Measurements from ENCODE around the gene MYT1. TPM values are rescaled to one million over a fixed set of nuclear protein-coding genes. Genes with fewer than 3 reads are reported as not detected.

The MYT1 gene
- total RNA-seq, 1 donor from 2014 or later, result 3.3 TPM

DNA sequence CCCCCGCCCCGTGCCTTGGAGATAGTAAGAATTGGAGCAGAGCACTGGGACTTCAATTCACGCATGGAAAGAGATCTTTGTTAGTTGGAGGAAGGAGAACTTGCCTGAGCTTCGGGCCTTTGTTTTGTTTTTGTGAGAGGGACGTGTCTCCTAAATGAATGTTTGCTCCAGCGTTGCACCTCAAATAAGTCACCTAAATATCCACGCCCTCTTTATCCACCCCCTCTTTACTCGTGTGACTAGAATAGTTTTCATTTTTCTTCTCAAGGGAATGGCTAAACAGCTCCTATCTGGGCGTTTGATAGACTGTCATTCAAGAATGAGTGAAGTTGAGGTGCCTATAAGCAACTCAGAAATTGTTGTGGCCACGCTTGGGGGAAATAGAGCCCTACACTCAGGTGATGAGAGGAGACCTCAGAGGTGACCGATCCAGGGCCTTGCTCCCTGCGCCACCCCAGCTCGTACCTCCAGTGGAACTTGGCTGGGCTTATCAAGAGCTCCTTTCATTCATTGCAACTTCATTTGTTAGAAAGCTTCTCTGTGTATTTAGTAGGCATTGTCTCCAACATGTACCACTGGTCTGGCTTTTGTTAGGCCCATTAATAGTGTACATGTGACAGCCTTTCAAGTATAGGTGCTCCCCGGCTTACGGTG, 92.2 kb downstream of the MYT1 start:
- Mint-ChIP-seq H3K9me3 (no peaks in the 10 kb centered on the region), H3K4me1 (peaks cover 60% of the 10 kb centered on the region), H3K36me3 (ENCODE audit: low read depth) (peaks cover 17% of the 10 kb centered on the region), H3K4me3 (peak overlapping the region; percentile 94), H3K27me3 (peaks cover 2% of the 10 kb centered on the region), H3K27ac (peak overlapping the region; percentile 95)
- CTCF ChIA-PET, result no interaction called here
- intact Hi-C loops (cut with micrococcal nuclease), result no loop called here
- POLR2A ChIA-PET, result interaction anchor here (1.0 kb wide), 2 partner anchors 14 to 736 kb away, joined by 3 to 5 read pairs; partner anchors contain the start of gene PPDPF
- TF ChIP-seq, protein P1, sequence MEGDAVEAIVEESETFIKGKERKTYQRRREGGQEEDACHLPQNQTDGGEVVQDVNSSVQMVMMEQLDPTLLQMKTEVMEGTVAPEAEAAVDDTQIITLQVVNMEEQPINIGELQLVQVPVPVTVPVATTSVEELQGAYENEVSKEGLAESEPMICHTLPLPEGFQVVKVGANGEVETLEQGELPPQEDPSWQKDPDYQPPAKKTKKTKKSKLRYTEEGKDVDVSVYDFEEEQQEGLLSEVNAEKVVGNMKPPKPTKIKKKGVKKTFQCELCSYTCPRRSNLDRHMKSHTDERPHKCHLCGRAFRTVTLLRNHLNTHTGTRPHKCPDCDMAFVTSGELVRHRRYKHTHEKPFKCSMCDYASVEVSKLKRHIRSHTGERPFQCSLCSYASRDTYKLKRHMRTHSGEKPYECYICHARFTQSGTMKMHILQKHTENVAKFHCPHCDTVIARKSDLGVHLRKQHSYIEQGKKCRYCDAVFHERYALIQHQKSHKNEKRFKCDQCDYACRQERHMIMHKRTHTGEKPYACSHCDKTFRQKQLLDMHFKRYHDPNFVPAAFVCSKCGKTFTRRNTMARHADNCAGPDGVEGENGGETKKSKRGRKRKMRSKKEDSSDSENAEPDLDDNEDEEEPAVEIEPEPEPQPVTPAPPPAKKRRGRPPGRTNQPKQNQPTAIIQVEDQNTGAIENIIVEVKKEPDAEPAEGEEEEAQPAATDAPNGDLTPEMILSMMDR (IDR thresholded peaks at IDR 0.05), result no peak
- no peak for DNase-seq
- ATAC-seq (ENCODE audit: low read depth), result no peak

DNA sequence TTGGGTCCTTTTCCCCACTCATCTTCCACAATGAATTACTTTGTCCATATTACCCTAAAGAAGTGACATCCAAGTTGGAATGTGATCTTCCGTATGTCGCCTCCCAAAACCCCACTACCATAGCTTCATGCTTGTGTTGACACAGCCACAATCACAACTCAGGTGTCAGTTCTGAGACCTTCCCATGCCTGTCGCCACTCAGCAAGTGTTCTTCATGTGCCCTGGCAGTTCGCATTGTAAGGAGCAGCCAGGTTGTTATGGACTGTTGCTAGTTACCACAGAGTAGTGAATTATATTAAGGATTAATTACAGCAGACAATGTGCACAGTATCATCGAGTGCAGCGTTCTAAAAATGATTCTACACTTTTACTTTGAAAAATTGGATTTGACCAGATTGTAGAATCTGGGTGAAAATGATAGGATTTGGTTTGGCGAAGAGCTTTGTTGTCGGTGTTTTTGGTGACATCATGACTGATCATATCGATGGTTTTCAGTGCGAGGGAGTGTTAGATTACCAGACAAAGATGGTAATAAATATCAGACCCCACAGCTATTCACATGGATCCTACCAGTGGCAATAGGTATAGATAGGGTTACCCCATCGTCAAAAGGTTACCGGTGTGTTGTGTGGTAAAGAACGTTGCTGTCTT, 93.0 kb downstream of the MYT1 start:
- intact Hi-C loops (cut with micrococcal nuclease), result no loop called here
- CTCF ChIA-PET, result no interaction called here

DNA sequence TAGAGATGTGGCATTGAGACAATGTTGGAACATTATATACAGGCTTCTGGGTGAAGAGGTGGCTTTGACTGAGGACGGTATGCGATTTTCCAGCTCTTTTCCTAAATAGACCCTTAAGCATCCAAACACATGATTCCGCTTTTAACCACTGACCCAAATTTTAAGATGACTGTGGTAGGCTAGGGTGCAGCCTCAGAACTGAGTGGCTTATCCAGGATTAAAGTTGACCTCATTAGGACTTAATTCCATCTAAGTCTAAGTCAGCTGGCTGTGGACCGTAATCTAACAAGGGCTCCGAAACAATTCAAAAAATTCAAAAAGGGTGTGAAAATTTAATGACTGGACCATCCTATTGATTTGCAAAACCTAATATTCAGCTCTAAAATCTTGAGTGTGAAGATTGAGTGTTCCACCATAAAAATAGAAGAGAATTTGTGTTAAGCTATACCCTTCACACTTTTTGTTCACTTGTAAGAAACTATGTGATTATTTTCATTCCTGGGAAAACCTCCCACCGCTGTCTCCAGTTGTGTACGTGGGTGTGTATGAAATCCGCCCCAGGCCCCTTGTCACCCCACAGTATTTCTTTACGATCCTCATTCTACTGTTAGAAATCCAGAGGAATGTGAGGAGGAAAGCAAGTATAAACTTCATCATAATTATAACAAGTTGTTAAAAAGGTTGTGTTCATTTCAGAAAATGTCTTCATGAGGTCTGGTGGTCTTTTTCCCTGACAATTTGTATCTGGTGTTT, 94.0 kb downstream of the MYT1 start:
- ChIA-PET POLR2A (interaction anchor here (0.6 kb wide), 1 partner anchor 215 kb away, joined by 11 read pairs; no protein-coding TSS in a partner anchor), CTCF (no interaction called here)
- Mint-ChIP-seq H3K36me3 (ENCODE audit: low read depth) (peaks cover 28% of the 10 kb centered on the region), H3K4me1 (peaks cover 57% of the 10 kb centered on the region), H3K9me3 (no peaks in the 10 kb centered on the region), H3K4me3 (no peak overlapping the region), H3K27me3 (no peaks in the 10 kb centered on the region), H3K27ac (no peak overlapping the region)
- TF ChIP-seq, protein P1 (IDR thresholded peaks at IDR 0.05), result no peak
- intact Hi-C loops (cut with micrococcal nuclease), result no loop called here
- no peak for DNase-seq
- no peak for ATAC-seq (ENCODE audit: low read depth)

More for the DNA sequence above, 93.0 kb downstream of the MYT1 start:
- Mint-ChIP-seq H3K27me3 (no peaks in the 10 kb centered on the region), H3K27ac (peak overlapping the region; percentile 26), H3K4me1 (peaks cover 60% of the 10 kb centered on the region), H3K4me3 (peak overlapping the region; percentile 94), H3K9me3 (no peaks in the 10 kb centered on the region), H3K36me3 (ENCODE audit: low read depth) (peaks cover 18% of the 10 kb centered on the region)
- POLR2A ChIA-PET, result interaction anchor here (0.6 kb wide), 1 partner anchor 132 kb away, joined by 4 read pairs; no protein-coding TSS in a partner anchor
- DNase-seq, result no peak
- ATAC-seq (ENCODE audit: low read depth), result no peak
- TF ChIP-seq, protein P1 (IDR thresholded peaks at IDR 0.05), result no peak

DNA sequence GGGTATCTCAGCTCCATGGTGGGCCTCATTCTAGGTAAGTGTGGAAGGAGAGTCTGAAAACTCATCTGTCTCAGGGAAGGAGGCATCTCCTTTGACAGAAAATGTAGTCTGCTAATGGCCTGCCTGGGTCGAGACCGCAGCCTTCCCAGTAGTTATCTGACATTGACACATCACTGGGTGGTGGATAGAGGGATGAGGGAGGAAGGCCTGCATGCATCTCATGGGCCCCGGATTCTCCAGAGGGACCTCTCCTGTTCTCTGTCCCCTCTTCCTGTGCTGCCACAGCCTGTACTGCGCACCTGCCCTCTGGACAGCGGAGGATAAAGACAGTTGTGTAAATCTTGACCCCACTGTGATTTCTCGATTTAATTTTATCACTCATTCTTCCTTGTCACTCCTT, 96.0 kb downstream of the MYT1 start:
- POLR2A ChIA-PET, result no interaction called here
- no peaks in the 10 kb centered on the region for H3K9me3 Mint-ChIP-seq
- CTCF ChIA-PET, result no interaction called here
- H3K4me3 Mint-ChIP-seq, result no peak overlapping the region
- peaks cover 46% of the 10 kb centered on the region for H3K36me3 Mint-ChIP-seq (ENCODE audit: low read depth)
- intact Hi-C loops (cut with micrococcal nuclease), result no loop called here
- H3K27ac Mint-ChIP-seq, result no peak overlapping the region
- H3K4me1 Mint-ChIP-seq, result peaks cover 56% of the 10 kb centered on the region
- TF ChIP-seq, protein P1 (IDR thresholded peaks at IDR 0.05), result no peak
- no peaks in the 10 kb centered on the region for H3K27me3 Mint-ChIP-seq
- ATAC-seq (ENCODE audit: low read depth), result no peak
- DNase-seq, result no peak

DNA sequence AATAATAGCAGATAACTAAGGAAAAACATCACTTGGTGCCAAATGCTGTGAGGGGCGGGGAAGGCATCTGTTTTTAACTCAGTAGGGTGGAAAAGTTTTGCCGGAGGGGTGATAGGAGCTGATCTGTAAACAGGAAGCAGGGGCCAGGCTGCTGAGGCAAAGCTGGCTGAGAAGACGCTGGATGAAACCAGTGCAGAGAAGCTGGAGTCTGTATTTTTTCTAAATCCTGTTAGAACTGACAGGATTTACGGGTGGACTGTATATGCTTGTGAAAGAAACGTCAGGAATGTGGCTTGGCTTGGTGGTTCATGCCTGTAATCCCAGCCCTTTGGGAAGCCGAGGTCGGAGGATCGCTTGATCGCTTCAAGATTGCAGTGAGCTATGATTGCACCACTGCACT, 96.9 kb downstream of the MYT1 start:
- ChIA-PET CTCF (no interaction called here), POLR2A (no interaction called here)
- DNase-seq (no peak), ATAC-seq (ENCODE audit: low read depth) (no peak)
- intact Hi-C loops (cut with micrococcal nuclease), result no loop called here
- H3K4me1 Mint-ChIP-seq, result peaks cover 53% of the 10 kb centered on the region
- H3K4me3 Mint-ChIP-seq, result no peak overlapping the region
- H3K36me3 Mint-ChIP-seq (ENCODE audit: low read depth), result peaks cover 53% of the 10 kb centered on the region
- TF ChIP-seq, protein P1 (IDR thresholded peaks at IDR 0.05), result no peak
- no peaks in the 10 kb centered on the region for H3K27me3 Mint-ChIP-seq
- no peaks in the 10 kb centered on the region for H3K9me3 Mint-ChIP-seq
- H3K27ac Mint-ChIP-seq, result no peak overlapping the region
